ENCODE data around the gene PTTG1IP.

PTTG1IP gene

GRCh38 chr21:44846224-44846484 is 27.3 kb downstream of the PTTG1IP start:
- Histone ChIP-seq H3K4me1 (ENCODE audit: control insufficient read depth, low read length) (peaks cover 14% of the 10 kb centered on the region), H3K27me3 (ENCODE audit: control insufficient read depth, low read length) (peaks cover 15% of the 10 kb centered on the region), H3K27ac (ENCODE audit: low read depth, low read length) (no peak overlapping the region), H3K79me2 (ENCODE audit: control insufficient read depth, low read length) (no peaks in the 10 kb centered on the region), H3K36me3 (ENCODE audit: control insufficient read depth, low read length) (peaks cover 11% of the 10 kb centered on the region), H3F3A (ENCODE audit: control insufficient read depth, insufficient read depth) (no peaks in the 10 kb centered on the region), H3K4me3 (ENCODE audit: low read length) (peak overlapping the region; percentile 41), H3K9me2 (replicated peaks; ENCODE audit: control insufficient read depth, low read length) (no peaks in the 10 kb centered on the region), H4K20me1 (ENCODE audit: control insufficient read depth, insufficient read depth, low read depth, low read length) (no peaks in the 10 kb centered on the region), H3K9me3 (ENCODE audit: control insufficient read depth, insufficient read depth, low read length) (no peaks in the 10 kb centered on the region), H3K4me2 (ENCODE audit: low read length) (peak overlapping the region; percentile 64)
- TF ChIP-seq EZH2phosphoT487 (IDR thresholded peaks at IDR 0.05; ENCODE audit: borderline replicate concordance, low read length), result no peak
- TF ChIP-seq CTCF (IDR thresholded peaks at IDR 0.05; ENCODE audit: low read depth, low read length, poor library complexity, severe bottlenecking), result no peak

- no peaks in the 10 kb centered on the region for H3K9me2 ChIP-seq (replicated peaks; ENCODE audit: control insufficient read depth, low read length)
- H3K27me3 ChIP-seq (ENCODE audit: control insufficient read depth, low read length), result peaks cover 20% of the 10 kb centered on the region
- no peaks in the 10 kb centered on the region for H3K9me3 ChIP-seq (ENCODE audit: control insufficient read depth, insufficient read depth, low read length)
- no peak overlapping the region for H3K27ac ChIP-seq (ENCODE audit: low read depth, low read length)
- H4K20me1 ChIP-seq (ENCODE audit: control insufficient read depth, insufficient read depth, low read depth, low read length), result no peaks in the 10 kb centered on the region
- H3K4me2 ChIP-seq (ENCODE audit: low read length), result peak overlapping the region; percentile 64
- peak overlapping the region; percentile 41 for H3K4me3 ChIP-seq (ENCODE audit: low read length)
- H3K36me3 ChIP-seq (ENCODE audit: control insufficient read depth, low read length), result peaks cover 6% of the 10 kb centered on the region
- H3K4me1 ChIP-seq (ENCODE audit: control insufficient read depth, low read length), result peaks cover 14% of the 10 kb centered on the region
- H3F3A ChIP-seq (ENCODE audit: control insufficient read depth, insufficient read depth), result no peaks in the 10 kb centered on the region
- no peaks in the 10 kb centered on the region for H3K79me2 ChIP-seq (ENCODE audit: control insufficient read depth, low read length)
- TF ChIP-seq CTCF (IDR thresholded peaks at IDR 0.05; ENCODE audit: low read depth, low read length, poor library complexity, severe bottlenecking) (peak; percentile 56), EZH2phosphoT487 (IDR thresholded peaks at IDR 0.05; ENCODE audit: borderline replicate concordance, low read length) (no peak)
Observed at GRCh38 chr21:44845418-44846223, 27.9 kb downstream of the PTTG1IP start.

- Histone ChIP-seq H3K79me2 (ENCODE audit: control insufficient read depth, low read length) (no peaks in the 10 kb centered on the region), H3K9me3 (ENCODE audit: control insufficient read depth, insufficient read depth, low read length) (no peaks in the 10 kb centered on the region), H3K27ac (ENCODE audit: low read depth, low read length) (no peak overlapping the region), H3K4me1 (ENCODE audit: control insufficient read depth, low read length) (peaks cover 14% of the 10 kb centered on the region), H3F3A (ENCODE audit: control insufficient read depth, insufficient read depth) (no peaks in the 10 kb centered on the region), H3K36me3 (ENCODE audit: control insufficient read depth, low read length) (no peaks in the 10 kb centered on the region), H3K27me3 (ENCODE audit: control insufficient read depth, low read length) (peaks cover 24% of the 10 kb centered on the region), H4K20me1 (ENCODE audit: control insufficient read depth, insufficient read depth, low read depth, low read length) (no peaks in the 10 kb centered on the region), H3K4me3 (ENCODE audit: low read length) (no peak overlapping the region), H3K4me2 (ENCODE audit: low read length) (no peak overlapping the region), H3K9me2 (replicated peaks; ENCODE audit: control insufficient read depth, low read length) (no peaks in the 10 kb centered on the region)
- TF ChIP-seq CTCF (IDR thresholded peaks at IDR 0.05; ENCODE audit: low read depth, low read length, poor library complexity, severe bottlenecking) (no peak), EZH2phosphoT487 (IDR thresholded peaks at IDR 0.05; ENCODE audit: borderline replicate concordance, low read length) (no peak)
Observed at GRCh38 chr21:44844256-44844655, 29.2 kb downstream of the PTTG1IP start.
